GM23248 (cell line): ENCODE results near the gene SUSD3.

Experiments used
- EZH2 ChIP-seq: fragments of 200-600 bp; sonication (generic); IDR thresholded peaks from 2 replicates; pipeline ENCODE4 v1.6.1; 2018; ENCODE audit warnings: antibody characterized with exemption, mild to moderate bottlenecking; ENCODE audit not compliant: insufficient read depth, poor library complexity, severe bottlenecking
- EZH2phosphoT487 ChIP-seq: fragments of 200-600 bp; sonication (generic); IDR thresholded peaks from 2 replicates; pipeline ENCODE4 v1.6.1; 2018; ENCODE audit warnings: antibody characterized with exemption, moderate library complexity, mild to moderate bottlenecking, low read depth; ENCODE audit not compliant: insufficient read depth

DNA sequence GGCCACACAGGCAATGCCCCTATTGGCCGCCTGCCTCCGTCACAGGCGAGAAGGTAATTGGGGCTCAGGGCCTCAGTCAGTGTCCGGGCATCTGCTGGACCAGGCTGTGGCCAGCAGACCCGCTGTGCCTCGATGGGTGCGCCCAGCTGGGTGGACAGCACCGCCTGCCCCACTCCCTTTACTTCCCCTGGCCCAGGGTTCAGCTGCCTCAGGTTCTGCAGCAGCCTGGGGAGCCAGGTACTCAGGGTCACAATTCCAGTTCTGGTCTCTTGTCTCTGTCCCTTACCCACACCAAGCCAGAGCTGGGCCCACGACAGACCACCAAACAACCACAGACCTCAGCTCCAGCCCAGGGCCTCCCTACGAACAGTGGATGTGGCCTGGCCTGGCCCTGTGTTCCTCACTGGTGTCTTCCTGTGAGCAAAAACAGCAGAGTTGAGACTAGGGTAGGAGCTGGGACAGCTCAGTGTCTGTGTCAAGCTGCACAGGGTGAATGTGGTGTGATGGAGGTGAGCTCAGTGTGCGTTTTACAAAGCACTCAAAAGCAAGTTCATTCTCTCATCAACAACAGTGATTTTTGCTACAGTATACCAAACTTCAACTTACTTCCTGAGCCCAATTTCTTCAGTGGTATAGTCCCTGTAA lies 33.4 kb upstream of the SUSD3 start:
- TF ChIP-seq EZH2, result no peak
- no peak for TF ChIP-seq EZH2phosphoT487
